GM12875 (cell line): ENCODE measurements around the gene BBLN.
"Not testable (repeated sequence)": the region's sequence is repeated elsewhere in the genome, so short reads cannot be mapped to it uniquely, and the experiment has no call there.

Experiments
- H3K4me3 ChIP-seq: one replicate; pipeline ENCODE4 v1.5.1; 2011; ENCODE audit warnings: low read depth, low read length, control low read depth
- CTCF ChIP-seq: IDR thresholded peaks from 2 replicates; pipeline ENCODE4 v1.5.1; 2011; ENCODE audit warnings: low read depth, mild to moderate bottlenecking, control low read depth, inconsistent platforms, low read length, moderate library complexity, borderline replicate concordance; ENCODE audit not compliant: insufficient read depth

BBLN gene

GRCh38 chr9:128169925-128170324 is 9.9 kb downstream of the BBLN start:
- H3K4me3 ChIP-seq, result no peak overlapping the region
- no peak for TF ChIP-seq CTCF

- no peak for TF ChIP-seq CTCF
- no peak overlapping the region for H3K4me3 ChIP-seq
These were observed 14.0 kb downstream of the BBLN start for GRCh38 chr9:128174062-128174461.

- H3K4me3 ChIP-seq, result no peak overlapping the region
- no peak for TF ChIP-seq CTCF
These were observed 15.1 kb downstream of the BBLN start for GRCh38 chr9:128175102-128175563.

GRCh38 chr9:128175726-128176125 is 15.7 kb downstream of the BBLN start:
- no peak for TF ChIP-seq CTCF
- no peak overlapping the region for H3K4me3 ChIP-seq

- TF ChIP-seq CTCF, result no peak
- no peak overlapping the region for H3K4me3 ChIP-seq
These were observed 18.9 kb downstream of the BBLN start for GRCh38 chr9:128178806-128179431.

- TF ChIP-seq CTCF, result no peak
- H3K4me3 ChIP-seq, result no peak overlapping the region
These were observed 19.9 kb downstream of the BBLN start for GRCh38 chr9:128180001-128180400.

- no peak for TF ChIP-seq CTCF
- H3K4me3 ChIP-seq, result no peak overlapping the region
These were observed 20.4 kb downstream of the BBLN start for GRCh38 chr9:128180447-128180846.

- not testable (repeated sequence) for H3K4me3 ChIP-seq
These were observed 21.4 kb downstream of the BBLN start for GRCh38 chr9:128181480-128181879.
